OCI-LY3 (cell line): ENCODE data around the gene LASP1.
A peak's percentile ranks its signal among the peaks of the same experiment; 100 is the strongest.

Experiments used
- H2AFZ ChIP-seq: fragments of 200-600, 300-600 bp; shearing (Covaris generic); 2 replicates; pipeline ENCODE4 v1.6.0; 2014; ENCODE audit warnings: antibody characterized with exemption, low read depth, low read length
- H3K27ac ChIP-seq: fragments of 200-600, 300-600 bp; sonication (generic); 2 replicates; pipeline ENCODE4 v1.5.1; 2014; ENCODE audit warnings: mild to moderate bottlenecking, low read length, moderate library complexity, mixed read lengths
- H3K27me3 ChIP-seq: fragments of 200-600, 300-600 bp; sonication (generic); 2 replicates; pipeline ENCODE4 v1.6.1; 2014; ENCODE audit warnings: low read depth, low read length, mixed read lengths
- H3K36me3 ChIP-seq: fragments of 200-600, 300-600 bp; sonication (generic); replicated peaks from 2 replicates; pipeline ENCODE3; 2014; ENCODE audit warnings: low read depth, low read length, mixed read lengths
- H3K4me1 ChIP-seq: fragments of 300-600, 200-600 bp; sonication (generic); 2 replicates; pipeline ENCODE4 v1.6.1; 2014; ENCODE audit warnings: low read length, mixed read lengths
- H3K4me2 ChIP-seq: fragments of 200-600, 300-600 bp; sonication (generic); 2 replicates; pipeline ENCODE4 v1.6.1; 2014; ENCODE audit warnings: low read length, mixed read lengths
- H3K4me3 ChIP-seq: fragments of 300-600, 200-600 bp; sonication (generic); 2 replicates; pipeline ENCODE4 v1.5.1; 2014; ENCODE audit warnings: antibody characterized with exemption, mild to moderate bottlenecking, low read length, moderate library complexity
- H3K79me2 ChIP-seq: fragments of 300-600, 200-600 bp; shearing (Covaris generic); 2 replicates; pipeline ENCODE4 v1.6.1; 2014; ENCODE audit warnings: mild to moderate bottlenecking, low read length, mixed read lengths
- H3K9ac ChIP-seq: fragments of 300-600, 200-600 bp; shearing (Covaris generic); 2 replicates; pipeline ENCODE4 v1.6.0; 2014; ENCODE audit warnings: mild to moderate bottlenecking, low read length, moderate library complexity
- H3K9me3 ChIP-seq: fragments of 200-600, 300-600 bp; shearing (Covaris generic); 2 replicates; pipeline ENCODE4 v1.6.1; 2014; ENCODE audit warnings: low read length, mixed read lengths; ENCODE audit not compliant: insufficient read depth
- H4K20me1 ChIP-seq: fragments of 200-600, 300-600 bp; sonication (generic); 2 replicates; pipeline ENCODE4 v1.6.1; 2016; ENCODE audit warnings: low read length, mixed read lengths; ENCODE audit not compliant: insufficient read depth
- CTCF ChIP-seq: fragments of 200-600, 300-600 bp; sonication (generic); IDR thresholded peaks from 2 replicates; pipeline ENCODE4 v1.5.1; 2014; ENCODE audit warnings: antibody characterized with exemption, low read length, low read depth
- EZH2phosphoT487 ChIP-seq: fragments of 200-600 bp; shearing (Covaris generic); IDR thresholded peaks from 2 replicates; pipeline ENCODE4 v1.6.1; 2018; ENCODE audit warnings: antibody characterized with exemption, mixed run types, low read depth

LASP1 gene

GRCh38 chr17:38857271-38857670, 12.6 kb upstream of the LASP1 start:
- no peaks in the 10 kb centered on the region for H3K9me3 ChIP-seq
- peaks cover 9% of the 10 kb centered on the region for H4K20me1 ChIP-seq
- H3K79me2 ChIP-seq, result peaks cover 13% of the 10 kb centered on the region
- H2AFZ ChIP-seq, result no peak overlapping the region
- no peaks in the 10 kb centered on the region for H3K27me3 ChIP-seq
- H3K4me2 ChIP-seq, result no peak overlapping the region
- no peak overlapping the region for H3K4me3 ChIP-seq
- peaks cover 23% of the 10 kb centered on the region for H3K4me1 ChIP-seq
- H3K27ac ChIP-seq, result no peak overlapping the region
- peaks cover 11% of the 10 kb centered on the region for H3K36me3 ChIP-seq
- H3K9ac ChIP-seq, result no peak overlapping the region
- TF ChIP-seq CTCF (no peak), EZH2phosphoT487 (no peak)

- H3K36me3 ChIP-seq, result no peaks in the 10 kb centered on the region
- no peaks in the 10 kb centered on the region for H3K27me3 ChIP-seq
- H2AFZ ChIP-seq, result no peak overlapping the region
- no peaks in the 10 kb centered on the region for H4K20me1 ChIP-seq
- no peak for TF ChIP-seq CTCF
- TF ChIP-seq EZH2phosphoT487, result no peak
- peak overlapping the region; percentile 5; the same call in 1 of the 2 replicates for H3K4me2 ChIP-seq
- H3K4me1 ChIP-seq, result peaks cover 28% of the 10 kb centered on the region
- H3K9ac ChIP-seq, result no peak overlapping the region
- H3K27ac ChIP-seq, result no peak overlapping the region
- no peak overlapping the region for H3K4me3 ChIP-seq
- no peaks in the 10 kb centered on the region for H3K9me3 ChIP-seq
- H3K79me2 ChIP-seq, result no peaks in the 10 kb centered on the region
Observed at GRCh38 chr17:38861399-38861843, 8.4 kb upstream of the LASP1 start.

GRCh38 chr17:38864636-38865398, 5.0 kb upstream of the LASP1 start:
- Histone ChIP-seq H3K79me2 (no peaks in the 10 kb centered on the region), H3K4me3 (no peak overlapping the region), H3K27ac (no peak overlapping the region), H3K36me3 (no peaks in the 10 kb centered on the region), H3K4me2 (no peak overlapping the region), H3K27me3 (no peaks in the 10 kb centered on the region), H2AFZ (no peak overlapping the region), H4K20me1 (no peaks in the 10 kb centered on the region), H3K9me3 (no peaks in the 10 kb centered on the region), H3K9ac (no peak overlapping the region), H3K4me1 (peaks cover 18% of the 10 kb centered on the region)
- TF ChIP-seq EZH2phosphoT487 (no peak), CTCF (no peak)

- H3K79me2 ChIP-seq, result peaks cover 24% of the 10 kb centered on the region
- H3K4me1 ChIP-seq, result peaks cover 25% of the 10 kb centered on the region
- H3K27me3 ChIP-seq, result no peaks in the 10 kb centered on the region
- H3K9ac ChIP-seq, result peak overlapping the region; percentile 84
- TF ChIP-seq CTCF (peak; percentile 7; the same call in 1 of the 2 replicates), EZH2phosphoT487 (no peak)
- H3K27ac ChIP-seq, result peak overlapping the region; percentile 96
- H3K4me3 ChIP-seq, result peak overlapping the region; percentile 99
- H3K9me3 ChIP-seq, result no peaks in the 10 kb centered on the region
- H3K36me3 ChIP-seq, result peaks cover under 1% of the 10 kb centered on the region
- peak overlapping the region; percentile 87 for H3K4me2 ChIP-seq
- H2AFZ ChIP-seq, result peak overlapping the region; percentile 60
- peaks cover 15% of the 10 kb centered on the region for H4K20me1 ChIP-seq
Observed at GRCh38 chr17:38867179-38867967, 2.5 kb upstream of the LASP1 start.
